IPS-18a (cell line): Measurements from ENCODE around the gene OR5M10.
"Not testable (repeated sequence)": the region's sequence is repeated elsewhere in the genome, so short reads cannot be mapped to it uniquely, and the experiment has no call there.

Source experiments
- H3K27ac ChIP-seq: one replicate; pipeline ENCODE4 v1.5.1; 2013; ENCODE audit warnings: low read length
- H3K27me3 ChIP-seq: one replicate; pipeline ENCODE4 v1.6.1; 2013; ENCODE audit warnings: mild to moderate bottlenecking, low read length; ENCODE audit not compliant: control insufficient read depth, insufficient read depth
- H3K36me3 ChIP-seq: one replicate; pipeline ENCODE4 v1.6.1; 2013; ENCODE audit warnings: low read depth, low read length; ENCODE audit not compliant: control insufficient read depth
- H3K4me1 ChIP-seq: one replicate; pipeline ENCODE4 v1.6.1; 2013; ENCODE audit warnings: low read depth, low read length; ENCODE audit not compliant: control insufficient read depth
- H3K4me3 ChIP-seq: one replicate; pipeline ENCODE4 v1.5.1; 2013; ENCODE audit warnings: low read length
- H3K9ac ChIP-seq: one replicate; pipeline ENCODE4 v1.6.1; 2013; ENCODE audit warnings: mild to moderate bottlenecking, low read length, moderate library complexity
- H3K9me3 ChIP-seq: one replicate; pipeline ENCODE4 v1.6.1; 2013; ENCODE audit warnings: low read depth, low read length; ENCODE audit not compliant: control insufficient read depth

Gene OR5M10

GRCh38 chr11:56577621-56578020 lies at the start of gene OR5M10:
Gene OR5M10, minus strand, starts transcription at chr11:56577721. Its CDS starts 0 bp downstream, at chr11:56577721.
- no peak within 1 kb of the TSS for H3K4me3 ChIP-seq
- no peaks in the 10 kb centered on the region for H3K27me3 ChIP-seq
- H3K9ac ChIP-seq = no peak within 1 kb of the TSS
- no peak within 1 kb of the TSS for H3K27ac ChIP-seq
- H3K9me3 ChIP-seq = no peaks in the 10 kb centered on the region
- no peaks in the 10 kb centered on the region for H3K36me3 ChIP-seq
- H3K4me1 ChIP-seq = no peaks in the 10 kb centered on the region

- Histone ChIP-seq H3K27ac (no peak overlapping the region), H3K9ac (no peak overlapping the region), H3K4me3 (no peak overlapping the region), H3K4me1 (peaks cover 5% of the 10 kb centered on the region), H3K36me3 (no peaks in the 10 kb centered on the region), H3K27me3 (no peaks in the 10 kb centered on the region), H3K9me3 (no peaks in the 10 kb centered on the region)
Observed at GRCh38 chr11:56625946-56626345, 48.4 kb upstream of the OR5M10 start.

- no peak overlapping the region for H3K4me3 ChIP-seq
- no peak overlapping the region for H3K9ac ChIP-seq
- H3K9me3 ChIP-seq = no peaks in the 10 kb centered on the region
- H3K36me3 ChIP-seq = no peaks in the 10 kb centered on the region
- peaks cover 8% of the 10 kb centered on the region for H3K4me1 ChIP-seq
- no peak overlapping the region for H3K27ac ChIP-seq
- H3K27me3 ChIP-seq = no peaks in the 10 kb centered on the region
Observed at GRCh38 chr11:56624661-56625110, 47.2 kb upstream of the OR5M10 start.

GRCh38 chr11:56611174-56611573 lies 33.7 kb upstream of the OR5M10 start:
- no peak overlapping the region for H3K9ac ChIP-seq
- H3K27ac ChIP-seq = no peak overlapping the region
- no peaks in the 10 kb centered on the region for H3K27me3 ChIP-seq
- H3K4me3 ChIP-seq = no peak overlapping the region
- H3K9me3 ChIP-seq = no peaks in the 10 kb centered on the region
- no peaks in the 10 kb centered on the region for H3K36me3 ChIP-seq
- no peaks in the 10 kb centered on the region for H3K4me1 ChIP-seq

GRCh38 chr11:56592088-56592717 lies 14.7 kb upstream of the OR5M10 start:
- not testable (repeated sequence) for H3K4me1 ChIP-seq, H3K36me3 ChIP-seq, H3K9ac ChIP-seq, H3K27me3 ChIP-seq, H3K4me3 ChIP-seq, H3K9me3 ChIP-seq, H3K27ac ChIP-seq

- H3K36me3 ChIP-seq = no peaks in the 10 kb centered on the region
- H3K27ac ChIP-seq = no peak overlapping the region
- H3K27me3 ChIP-seq = no peaks in the 10 kb centered on the region
- H3K9me3 ChIP-seq = no peaks in the 10 kb centered on the region
- H3K9ac ChIP-seq = no peak overlapping the region
- H3K4me3 ChIP-seq = no peak overlapping the region
- H3K4me1 ChIP-seq = no peaks in the 10 kb centered on the region
Observed at GRCh38 chr11:56558574-56558973, 18.9 kb downstream of the OR5M10 start.

GRCh38 chr11:56554691-56555090 lies 22.8 kb downstream of the OR5M10 start:
- not testable (repeated sequence) for H3K27me3 ChIP-seq, H3K4me1 ChIP-seq, H3K27ac ChIP-seq

GRCh38 chr11:56545531-56545930 lies 32.0 kb downstream of the OR5M10 start:
- Histone ChIP-seq H3K27me3 (no peaks in the 10 kb centered on the region), H3K4me1 (no peaks in the 10 kb centered on the region), H3K27ac (no peak overlapping the region), H3K9me3 (no peaks in the 10 kb centered on the region), H3K36me3 (no peaks in the 10 kb centered on the region), H3K4me3 (no peak overlapping the region), H3K9ac (no peak overlapping the region)

More at GRCh38 chr11:56554691-56555090, 22.8 kb downstream of the OR5M10 start:
- not testable (repeated sequence) for H3K4me3 ChIP-seq, H3K9ac ChIP-seq, H3K9me3 ChIP-seq, H3K36me3 ChIP-seq

- no peak overlapping the region for H3K27ac ChIP-seq
Observed at GRCh38 chr11:56543739-56544138, 33.8 kb downstream of the OR5M10 start.

GRCh38 chr11:56543157-56543556 lies 34.4 kb downstream of the OR5M10 start, which contains the start of gene OR5M11:
Gene OR5M11, minus strand, starts transcription at chr11:56543257. Its CDS starts 0 bp downstream, at chr11:56543257.
- Histone ChIP-seq H3K9ac (no peak within 1 kb of the TSS), H3K27me3 (no peaks in the 10 kb centered on the region), H3K36me3 (no peaks in the 10 kb centered on the region), H3K27ac (no peak within 1 kb of the TSS), H3K9me3 (no peaks in the 10 kb centered on the region), H3K4me3 (no peak within 1 kb of the TSS), H3K4me1 (no peaks in the 10 kb centered on the region)

More at GRCh38 chr11:56543739-56544138, 33.8 kb downstream of the OR5M10 start:
- H3K36me3 ChIP-seq = no peaks in the 10 kb centered on the region
- H3K9me3 ChIP-seq = no peaks in the 10 kb centered on the region
- no peaks in the 10 kb centered on the region for H3K27me3 ChIP-seq
- no peak overlapping the region for H3K4me3 ChIP-seq
- H3K9ac ChIP-seq = no peak overlapping the region
- H3K4me1 ChIP-seq = no peaks in the 10 kb centered on the region

GRCh38 chr11:56533054-56533740 lies 44.3 kb downstream of the OR5M10 start:
- H3K27ac ChIP-seq = no peak overlapping the region
- H3K4me1 ChIP-seq = no peaks in the 10 kb centered on the region
- no peak overlapping the region for H3K9ac ChIP-seq
- peaks cover 3% of the 10 kb centered on the region for H3K9me3 ChIP-seq
- no peaks in the 10 kb centered on the region for H3K27me3 ChIP-seq
- H3K36me3 ChIP-seq = no peaks in the 10 kb centered on the region
- no peak overlapping the region for H3K4me3 ChIP-seq

GRCh38 chr11:56531856-56532255 lies 45.7 kb downstream of the OR5M10 start:
- Histone ChIP-seq H3K27me3 (no peaks in the 10 kb centered on the region), H3K4me1 (no peaks in the 10 kb centered on the region), H3K9ac (no peak overlapping the region), H3K27ac (no peak overlapping the region), H3K36me3 (no peaks in the 10 kb centered on the region), H3K4me3 (no peak overlapping the region), H3K9me3 (peaks cover 3% of the 10 kb centered on the region)
